ENCODE results near the gene IPCEF1. TPM values are rescaled to one million over a fixed set of nuclear protein-coding genes. Genes with fewer than 3 reads are reported as not detected.

The IPCEF1 gene
- polyA plus RNA-seq, 1 donor (not counting 4 experiments of a cell fraction or from before 2014, with no cell fraction given) = 0.21 TPM

DNA sequence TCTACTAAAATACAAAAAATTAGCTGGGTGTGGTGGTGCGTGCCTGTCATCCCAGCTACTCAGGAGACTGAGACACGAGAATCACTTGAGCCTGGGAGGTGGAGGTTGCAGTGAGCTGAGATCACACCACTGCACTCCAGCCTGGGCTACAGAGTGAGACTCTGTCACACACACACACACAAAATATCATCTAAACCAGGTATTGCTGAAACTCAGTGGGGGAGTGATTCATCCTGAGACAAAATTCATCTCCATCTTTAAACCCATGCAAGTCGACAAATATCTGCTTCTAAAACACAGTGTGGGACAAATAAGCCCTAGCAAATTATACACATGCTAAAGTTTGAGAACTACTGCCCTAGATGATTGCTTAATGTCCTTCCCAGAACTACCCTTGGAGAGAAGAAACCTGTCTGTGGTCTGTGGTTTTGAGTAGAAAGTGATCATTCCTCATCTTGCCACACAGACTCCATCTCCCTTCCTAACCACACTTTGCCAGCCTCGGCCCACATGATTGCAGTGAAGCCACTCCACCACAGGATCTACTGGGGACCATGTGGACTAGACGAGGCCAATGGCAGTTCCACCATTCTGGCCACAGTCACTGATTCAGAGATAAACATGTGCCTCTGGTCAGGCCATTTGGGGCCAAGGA, 187.3 kb downstream of the IPCEF1 start:
- TF ChIP-seq CTCF (optimal IDR thresholded peaks at IDR 0.05 in 1 of 3, IDR thresholded peaks at IDR 0.05 in 1 of 3, conservative IDR thresholded peaks at IDR 0.05 in 1 of 3; ENCODE audit: extremely low read depth in 1 of 3, insufficient read depth in 2 of 3, low read length in 3 of 3) (no peak), EZH2 (IDR thresholded peaks at IDR 0.05; ENCODE audit: low read length) (no peak)

DNA sequence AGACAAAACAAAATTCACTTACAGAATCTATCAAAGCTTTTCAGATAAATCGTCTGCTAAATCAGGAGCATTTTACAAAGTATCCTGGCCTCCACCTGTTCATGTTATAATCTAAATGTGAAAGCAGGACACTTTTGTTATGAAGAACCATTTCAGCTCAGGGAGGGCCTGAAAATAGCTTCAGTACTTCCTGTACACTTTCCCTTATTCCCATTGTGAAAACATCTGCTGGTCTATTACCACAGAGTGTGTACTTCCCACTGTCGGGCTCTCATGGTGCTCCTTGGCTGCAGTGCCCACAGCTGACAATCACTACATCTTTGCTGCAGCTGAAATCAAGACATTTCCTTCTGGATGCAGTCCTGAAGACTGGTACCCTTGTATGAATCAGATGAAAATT, 189.5 kb downstream of the IPCEF1 start:
- no peak overlapping the region for H3K9ac ChIP-seq (ENCODE audit: control insufficient read depth, extremely low read depth, insufficient read depth, low read length)
- no peaks in the 10 kb centered on the region for H3K36me3 ChIP-seq (ENCODE audit: control insufficient read depth in 2 of 2, extremely low read depth in 1 of 2, insufficient read depth in 2 of 2, low read length in 2 of 2)
- FAIRE-seq = no peak
- H3K4me1 ChIP-seq (ENCODE audit: control insufficient read depth, extremely low read depth, insufficient read depth, low read length) = no peaks in the 10 kb centered on the region
- H3K27ac ChIP-seq (ENCODE audit: control insufficient read depth, insufficient read depth, low read length) = no peak overlapping the region
- DNase-seq (ENCODE audit: low read depth, low spot score) = no peak
- H3K79me2 ChIP-seq (ENCODE audit: control insufficient read depth, insufficient read depth, low read length) = no peaks in the 10 kb centered on the region
- no peaks in the 10 kb centered on the region for H3K27me3 ChIP-seq (ENCODE audit: control insufficient read depth, extremely low read depth, insufficient read depth, low read length)
- dilution Hi-C loops (cut with MboI; ENCODE audit: extremely low pct_ligation_motif_present, low sequenced_read_pairs) = loop anchor here (25.0 kb wide), 2 partner anchors 170 to 295 kb away; no protein-coding TSS in a partner anchor
- H2AFZ ChIP-seq (ENCODE audit: control insufficient read depth, low read length) = no peak overlapping the region
- no peaks in the 10 kb centered on the region for H3K9me3 ChIP-seq (ENCODE audit: control insufficient read depth, low read depth, low read length)
- no peaks in the 10 kb centered on the region for H3K9me1 ChIP-seq (ENCODE audit: control insufficient read depth, extremely low read depth, insufficient read depth, low read length)
- no peaks in the 10 kb centered on the region for H4K20me1 ChIP-seq (ENCODE audit: control insufficient read depth, extremely low read depth, insufficient read depth, low read length)
- TF ChIP-seq CTCF (optimal IDR thresholded peaks at IDR 0.05 in 1 of 3, IDR thresholded peaks at IDR 0.05 in 1 of 3, conservative IDR thresholded peaks at IDR 0.05 in 1 of 3; ENCODE audit: extremely low read depth in 1 of 3, insufficient read depth in 2 of 3, low read length in 3 of 3) = no peak
- no peak for TF ChIP-seq EZH2 (IDR thresholded peaks at IDR 0.05; ENCODE audit: low read length)
- H3K4me3 ChIP-seq (ENCODE audit: control insufficient read depth in 2 of 3, extremely low read depth in 1 of 3, insufficient read depth in 2 of 3, low read depth in 1 of 3, low read length in 3 of 3) = no peak overlapping the region
- H3K4me2 ChIP-seq (ENCODE audit: control insufficient read depth, extremely low read depth, insufficient read depth, low read depth, low read length) = no peak overlapping the region

More for the DNA sequence above, 187.3 kb downstream of the IPCEF1 start:
- Histone ChIP-seq H3K9me3 (ENCODE audit: control insufficient read depth, low read depth, low read length) (no peaks in the 10 kb centered on the region), H3K4me1 (ENCODE audit: control insufficient read depth, extremely low read depth, insufficient read depth, low read length) (no peaks in the 10 kb centered on the region), H3K27me3 (ENCODE audit: control insufficient read depth, extremely low read depth, insufficient read depth, low read length) (no peaks in the 10 kb centered on the region), H3K9ac (ENCODE audit: control insufficient read depth, extremely low read depth, insufficient read depth, low read length) (no peak overlapping the region), H3K9me1 (ENCODE audit: control insufficient read depth, extremely low read depth, insufficient read depth, low read length) (no peaks in the 10 kb centered on the region), H3K27ac (ENCODE audit: control insufficient read depth, insufficient read depth, low read length) (no peak overlapping the region), H2AFZ (ENCODE audit: control insufficient read depth, low read length) (no peak overlapping the region), H4K20me1 (ENCODE audit: control insufficient read depth, extremely low read depth, insufficient read depth, low read length) (no peaks in the 10 kb centered on the region), H3K4me2 (ENCODE audit: control insufficient read depth, extremely low read depth, insufficient read depth, low read depth, low read length) (no peak overlapping the region), H3K36me3 (ENCODE audit: control insufficient read depth in 2 of 2, extremely low read depth in 1 of 2, insufficient read depth in 2 of 2, low read length in 2 of 2) (no peaks in the 10 kb centered on the region), H3K79me2 (ENCODE audit: control insufficient read depth, insufficient read depth, low read length) (no peaks in the 10 kb centered on the region), H3K4me3 (ENCODE audit: control insufficient read depth in 2 of 3, extremely low read depth in 1 of 3, insufficient read depth in 2 of 3, low read depth in 1 of 3, low read length in 3 of 3) (no peak overlapping the region)
- DNase-seq (ENCODE audit: low read depth, low spot score) (no peak), FAIRE-seq (no peak)
- dilution Hi-C loops (cut with MboI; ENCODE audit: extremely low pct_ligation_motif_present, low sequenced_read_pairs) = loop anchor here (25.0 kb wide), 2 partner anchors 168 to 293 kb away; no protein-coding TSS in a partner anchor

All from keratinocyte (primary cell).